Fibroblast of villous mesenchyme (primary cell): ENCODE data around the gene C2CD2. TPM values are rescaled to one million over a fixed set of nuclear protein-coding genes. Genes with fewer than 3 reads are reported as not detected.

Experiments
- DNase-seq: peaks from one replicate; pipeline ENCODE4 v3.0.0-alpha.2; 2010; ENCODE audit warnings: low read depth
- H3K4me3 ChIP-seq: 2 replicates; pipeline ENCODE4 v1.5.1; 2011; ENCODE audit warnings: low read depth, mild to moderate bottlenecking, low read length
- small RNA-seq: library from RNA; depleted of rRNA; stranded (forward); fragments of <200 nt; gene quantifications from one replicate; pipeline ENCODE3, GENCODE V24; 2012
- total RNA-seq: library from RNA; depleted of rRNA; stranded (reverse); fragments of >200 nt; gene quantifications from 2 replicates; pipeline ENCODE4 v1.2.3, GENCODE V29; 2012
- TF ChIP-seq, protein P1 (sequence below): IDR thresholded peaks from 2 replicates; pipeline ENCODE4 v1.5.1; 2012; ENCODE audit warnings: low read depth, mild to moderate bottlenecking, low read length; ENCODE audit not compliant: insufficient read depth

The C2CD2 gene
- total RNA-seq, 1 donor: 25.0 TPM

GRCh38 chr21:41836166-41837015, 117.4 kb downstream of the C2CD2 start:
- no peak overlapping the region for H3K4me3 ChIP-seq
- TF ChIP-seq, protein P1, sequence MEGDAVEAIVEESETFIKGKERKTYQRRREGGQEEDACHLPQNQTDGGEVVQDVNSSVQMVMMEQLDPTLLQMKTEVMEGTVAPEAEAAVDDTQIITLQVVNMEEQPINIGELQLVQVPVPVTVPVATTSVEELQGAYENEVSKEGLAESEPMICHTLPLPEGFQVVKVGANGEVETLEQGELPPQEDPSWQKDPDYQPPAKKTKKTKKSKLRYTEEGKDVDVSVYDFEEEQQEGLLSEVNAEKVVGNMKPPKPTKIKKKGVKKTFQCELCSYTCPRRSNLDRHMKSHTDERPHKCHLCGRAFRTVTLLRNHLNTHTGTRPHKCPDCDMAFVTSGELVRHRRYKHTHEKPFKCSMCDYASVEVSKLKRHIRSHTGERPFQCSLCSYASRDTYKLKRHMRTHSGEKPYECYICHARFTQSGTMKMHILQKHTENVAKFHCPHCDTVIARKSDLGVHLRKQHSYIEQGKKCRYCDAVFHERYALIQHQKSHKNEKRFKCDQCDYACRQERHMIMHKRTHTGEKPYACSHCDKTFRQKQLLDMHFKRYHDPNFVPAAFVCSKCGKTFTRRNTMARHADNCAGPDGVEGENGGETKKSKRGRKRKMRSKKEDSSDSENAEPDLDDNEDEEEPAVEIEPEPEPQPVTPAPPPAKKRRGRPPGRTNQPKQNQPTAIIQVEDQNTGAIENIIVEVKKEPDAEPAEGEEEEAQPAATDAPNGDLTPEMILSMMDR: no peak
- DNase-seq: no peak

DNA sequence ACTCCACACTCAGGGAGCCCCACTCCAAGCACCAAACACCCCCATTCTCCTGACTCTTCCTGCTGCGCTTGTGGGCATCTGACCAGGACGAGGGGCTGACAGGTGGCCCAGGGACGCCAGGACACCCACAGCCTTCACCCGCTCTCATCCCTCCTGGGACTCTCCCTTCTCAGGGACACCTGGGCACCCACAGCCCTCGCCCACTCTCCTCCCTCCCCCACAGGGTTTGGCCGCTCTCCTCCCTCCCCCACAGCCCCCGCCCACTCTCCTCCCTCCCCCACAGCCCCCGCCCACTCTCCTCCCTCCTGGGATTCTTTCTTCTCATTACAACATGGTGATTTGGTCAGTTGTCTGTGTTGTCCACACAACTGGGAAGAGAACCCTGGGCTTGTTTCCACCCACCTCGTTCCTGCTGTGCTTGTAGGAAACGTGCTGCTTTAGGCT, 118.1 kb downstream of the C2CD2 start:
- TF ChIP-seq, protein P1: no peak
- no peak overlapping the region for H3K4me3 ChIP-seq
- no peak for DNase-seq

Small RNAs within 50 kb of the gene (small RNA-seq; reads per million reads assigned to genes)
- not detected for gene RF00334

Other genes with a start within 250 kb of the C2CD2 start
- gene RIPK4, start 187.0 kb downstream of the C2CD2 start, total RNA-seq: not detected in 2 replicates
- 4.2 and 5.2 TPM in 2 replicates for gene PRDM15, start 74.7 kb downstream of the C2CD2 start, total RNA-seq
- 18.7 and 19.0 TPM in 2 replicates for gene ZBTB21, start 56.3 kb upstream of the C2CD2 start, total RNA-seq
- gene UMODL1, start 117.3 kb upstream of the C2CD2 start, total RNA-seq: under 0.01 TPM in 1 of 2 replicates, not detected in the other